ENCODE measurements around the gene TXLNG.

TXLNG gene

DNA sequence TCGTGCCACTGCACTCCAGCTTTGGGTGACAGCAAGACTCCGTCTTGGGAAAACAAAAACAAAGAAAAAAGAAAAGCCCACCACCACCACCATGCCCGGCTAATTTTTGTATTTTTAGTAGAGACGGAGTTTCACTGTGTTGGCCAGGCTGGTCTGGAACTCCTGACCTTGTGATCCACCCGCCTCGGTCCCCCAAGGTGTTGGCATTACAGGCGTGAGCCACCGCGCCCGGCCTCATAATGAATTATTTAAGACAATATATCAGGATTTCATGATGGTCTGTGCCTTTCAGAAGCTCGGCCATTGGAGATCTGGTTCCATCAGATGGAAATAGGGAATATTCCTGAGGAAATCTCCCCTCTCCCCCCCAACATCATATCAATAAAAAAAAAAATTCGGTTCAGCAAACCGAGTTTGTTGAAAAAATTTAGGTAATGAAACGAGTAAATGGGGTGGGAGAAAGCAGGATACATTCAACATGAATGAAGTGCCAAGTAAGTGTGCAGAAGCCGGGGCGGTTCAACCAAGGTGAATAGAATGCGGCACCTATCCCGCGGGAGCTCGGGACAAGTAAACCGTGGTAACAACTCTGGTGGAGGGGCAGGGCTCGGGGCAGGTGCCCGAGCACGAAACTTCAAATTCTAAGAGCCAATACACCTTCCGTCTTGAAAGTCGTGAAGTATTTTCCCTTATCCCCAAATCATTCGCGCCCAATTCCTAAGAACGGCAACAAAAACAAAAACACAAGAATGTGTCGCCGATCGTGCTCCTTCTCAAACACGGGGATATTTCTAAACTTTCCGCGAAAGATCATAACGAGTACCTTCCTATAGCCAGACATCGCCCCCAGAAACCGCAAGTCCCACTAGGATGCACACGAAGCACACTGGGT, 773 bp upstream of the TXLNG start:
- no peak for DNase-seq

DNA sequence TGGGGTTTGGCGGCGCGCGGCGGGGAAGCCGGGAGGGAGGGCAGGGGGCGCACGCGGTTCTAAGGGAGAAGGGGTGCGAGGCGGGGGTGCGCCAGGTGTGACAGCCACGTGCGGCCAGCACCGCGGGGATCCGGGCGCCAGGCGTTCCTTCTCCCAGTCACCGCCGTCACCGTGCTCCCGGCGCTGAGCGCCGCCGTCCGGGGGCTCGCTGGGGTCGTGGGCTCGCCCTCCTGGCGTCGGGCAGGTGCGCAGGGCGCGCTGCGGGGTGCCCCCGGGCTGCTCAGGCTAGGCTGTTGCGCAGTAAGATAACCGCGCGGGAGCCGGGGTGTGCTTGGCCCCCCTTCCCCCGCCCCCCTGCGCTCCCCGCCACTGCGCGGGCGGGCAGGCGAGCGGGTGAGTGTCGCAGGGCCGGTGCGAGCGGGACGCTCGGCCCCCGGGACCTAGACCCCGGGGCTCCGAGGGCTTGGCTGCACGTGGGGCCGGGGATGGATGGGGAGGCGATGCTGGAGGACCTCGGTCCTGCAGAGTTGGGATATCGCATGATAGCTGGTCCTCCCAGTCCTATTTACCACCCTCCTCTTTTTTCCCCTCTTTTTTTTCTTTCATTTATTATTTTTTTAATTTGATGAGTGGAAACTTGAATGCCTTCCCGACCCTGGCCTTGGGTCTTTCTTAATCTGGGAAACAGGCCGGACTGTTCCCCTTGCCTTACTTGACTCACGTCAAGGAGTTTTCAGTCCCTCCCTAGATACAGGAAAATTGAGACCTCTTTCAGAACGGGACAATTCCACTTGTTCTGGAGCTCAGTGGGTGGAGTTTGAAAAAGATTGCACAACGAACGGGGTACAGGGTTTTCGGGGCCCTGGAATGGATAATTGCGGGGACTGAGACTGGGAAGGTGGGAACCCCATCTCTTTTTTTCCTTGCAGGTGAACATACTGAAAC, 797 bp downstream of the TXLNG start:
- no peak for DNase-seq

DNA sequence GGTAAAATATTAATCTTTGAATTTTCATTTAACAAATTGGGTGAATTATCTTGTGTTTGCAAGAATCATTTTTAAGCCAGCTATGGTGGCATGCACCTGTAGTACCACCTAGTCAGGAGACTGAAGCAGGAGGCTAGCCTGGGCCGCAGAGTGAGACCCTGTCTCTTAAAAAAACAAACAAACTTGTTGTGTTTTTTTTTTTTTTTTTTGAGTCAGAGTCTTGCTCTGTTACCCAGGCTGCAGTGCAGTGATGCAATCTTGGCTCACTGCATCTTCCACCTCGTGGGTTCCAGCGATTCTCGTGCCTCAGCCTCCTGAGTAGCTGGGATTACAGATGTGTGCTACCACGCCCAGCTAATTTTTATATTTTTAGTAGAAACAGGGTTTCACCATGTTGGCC, 2.2 kb downstream of the TXLNG start:
- DNase-seq = no peak

DNA sequence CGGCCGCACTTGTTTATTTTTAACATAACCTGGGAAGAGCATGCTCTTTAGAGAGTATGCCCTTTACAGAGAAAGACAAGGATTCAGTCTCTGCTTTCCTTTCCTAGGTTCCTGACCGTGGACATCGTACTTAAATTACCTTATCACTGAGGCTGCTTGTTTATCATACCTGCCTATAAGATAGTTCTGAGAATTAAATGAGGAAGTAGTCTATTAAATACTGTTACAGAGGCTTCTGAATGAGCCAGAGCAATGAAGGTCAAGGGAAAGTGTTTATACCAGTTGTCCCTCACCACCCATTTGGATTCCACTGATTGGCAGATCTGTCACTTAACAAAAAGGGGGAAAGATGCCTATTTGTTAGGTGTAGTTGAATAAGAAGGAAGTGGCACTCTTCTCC, 10.0 kb downstream of the TXLNG start:
- no peak for DNase-seq

DNA sequence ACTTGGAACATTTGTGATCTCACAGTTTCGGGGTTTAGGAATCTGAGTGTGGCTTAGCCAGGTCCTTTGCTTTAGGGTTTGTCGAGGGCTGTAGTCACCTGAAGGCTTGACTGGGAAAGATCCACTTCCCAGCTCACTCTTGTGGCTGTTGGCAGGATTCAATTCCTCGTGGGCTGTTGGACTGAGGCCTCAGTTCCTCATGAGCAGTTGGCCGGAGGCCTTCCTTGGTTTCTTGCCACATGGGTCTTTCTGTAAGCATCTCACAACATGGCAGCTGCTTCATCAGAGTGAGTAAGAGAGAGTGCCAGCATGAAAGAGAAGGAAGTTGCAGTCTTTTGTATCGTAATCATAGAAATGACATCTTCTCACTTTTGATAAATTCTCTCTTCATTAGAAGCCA, 11.1 kb downstream of the TXLNG start:
- peak; percentile 17 for DNase-seq

DNA sequence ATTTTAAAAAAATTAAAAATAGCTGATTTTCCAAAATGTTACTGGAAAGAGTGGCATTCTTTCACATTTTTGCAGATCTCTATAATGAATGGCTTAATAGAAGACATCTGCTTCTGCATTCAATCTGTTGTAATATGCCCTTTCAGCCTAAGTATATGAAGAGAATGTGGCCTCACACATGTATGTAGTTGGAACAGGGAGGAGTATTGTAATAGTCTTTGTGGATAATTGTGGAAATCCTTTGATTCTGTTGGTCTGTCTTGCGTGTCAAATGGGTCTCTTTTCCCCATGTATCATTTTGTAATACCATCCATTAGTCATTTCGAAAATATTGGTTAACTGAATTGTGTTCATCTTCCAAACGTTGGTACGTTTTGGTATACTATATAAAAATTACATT, 11.6 kb downstream of the TXLNG start:
- DNase-seq = peak; percentile 35

DNA sequence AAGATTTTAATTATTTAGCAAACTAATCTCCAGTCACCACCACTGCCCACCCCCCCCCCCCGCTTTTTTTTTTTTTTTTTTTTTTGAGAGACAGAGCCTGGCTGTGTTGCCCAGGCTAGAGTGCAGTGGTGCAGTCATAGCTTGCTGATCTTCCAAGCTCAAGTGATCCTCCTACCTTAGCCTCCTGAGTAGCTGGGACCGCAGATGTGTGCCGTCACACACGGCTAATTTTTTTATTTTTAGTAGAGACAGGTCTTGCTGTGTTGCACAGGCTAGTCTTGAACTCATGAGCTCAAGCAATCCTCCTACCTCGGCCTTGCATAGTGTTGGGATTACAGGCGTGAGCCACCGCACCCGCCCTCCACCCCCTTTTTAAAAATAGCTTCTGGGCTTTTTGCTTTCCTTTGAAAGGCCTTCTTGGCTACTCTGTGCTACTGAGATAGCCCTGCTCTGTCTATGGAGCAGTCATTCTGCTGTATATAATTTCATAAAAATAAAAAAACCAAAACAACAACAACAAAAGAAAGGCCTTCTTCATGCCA, 18.7 kb downstream of the TXLNG start:
- DNase-seq = no peak

DNA sequence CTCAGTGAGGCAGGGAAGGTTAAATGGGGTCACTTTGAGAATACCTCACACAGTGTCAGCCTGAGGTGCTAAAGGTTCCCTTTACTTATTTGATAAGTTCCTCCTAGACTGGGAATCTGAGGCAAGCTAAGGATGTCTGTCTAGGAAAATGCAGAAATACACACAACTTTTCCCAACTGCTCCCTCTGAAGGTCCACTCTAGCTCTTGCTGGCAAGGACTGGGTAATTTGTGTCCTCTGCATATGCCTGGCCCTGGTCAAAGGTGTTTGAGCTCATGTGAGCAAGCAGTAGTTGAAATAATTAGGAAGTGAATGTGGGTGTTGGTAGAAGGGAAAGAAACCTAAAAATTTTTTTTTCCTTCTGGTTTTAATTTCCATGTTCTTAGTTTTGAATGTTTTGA, 21.3 kb downstream of the TXLNG start:
- no peak for DNase-seq

DNA sequence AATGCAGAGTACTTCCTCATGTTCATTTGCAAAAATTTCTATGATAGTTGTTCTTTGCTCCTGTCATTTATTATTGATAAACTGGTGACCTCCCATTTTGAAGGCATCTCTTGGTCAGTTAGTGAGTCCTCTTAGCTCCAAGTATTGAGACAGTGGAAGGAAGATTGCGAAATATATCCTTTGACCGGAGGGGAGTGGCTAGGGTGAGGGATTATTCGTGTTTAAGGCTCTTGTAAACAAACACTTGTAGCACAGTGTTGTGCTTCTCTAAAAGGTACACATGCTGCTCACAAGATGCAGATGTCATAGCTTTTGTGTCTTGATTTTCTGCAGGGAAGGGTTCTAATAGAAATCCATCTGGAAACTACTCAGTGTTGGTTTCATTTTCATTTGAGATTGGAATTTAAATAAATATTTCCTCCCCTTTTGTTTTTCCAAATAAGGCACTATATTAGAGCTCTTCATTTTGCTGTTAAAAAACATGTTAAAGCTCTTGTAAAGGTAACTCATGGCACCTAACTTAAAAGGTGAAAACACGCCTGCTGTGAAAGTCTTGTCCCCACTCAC, 21.8 kb downstream of the TXLNG start:
- DNase-seq = no peak

DNA sequence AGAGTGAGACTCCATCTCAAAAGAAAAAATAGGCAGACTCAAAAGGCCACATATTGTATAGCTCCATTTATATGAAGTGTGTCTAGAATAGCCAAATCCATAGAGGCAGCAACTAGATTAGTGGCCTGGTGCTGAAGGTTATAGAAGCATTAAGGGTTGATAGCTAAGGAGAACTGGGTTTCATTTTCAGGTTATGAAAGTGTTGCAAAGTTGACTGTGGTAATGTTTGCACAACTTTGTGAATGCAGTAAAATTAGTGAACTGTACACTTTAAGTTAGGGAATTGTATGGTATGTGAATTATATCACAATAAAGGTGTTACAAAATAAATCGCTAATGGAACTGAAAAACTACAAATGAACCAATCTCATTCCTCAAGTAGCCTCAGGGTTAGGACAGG, 28.3 kb downstream of the TXLNG start:
- no peak for DNase-seq

DNA sequence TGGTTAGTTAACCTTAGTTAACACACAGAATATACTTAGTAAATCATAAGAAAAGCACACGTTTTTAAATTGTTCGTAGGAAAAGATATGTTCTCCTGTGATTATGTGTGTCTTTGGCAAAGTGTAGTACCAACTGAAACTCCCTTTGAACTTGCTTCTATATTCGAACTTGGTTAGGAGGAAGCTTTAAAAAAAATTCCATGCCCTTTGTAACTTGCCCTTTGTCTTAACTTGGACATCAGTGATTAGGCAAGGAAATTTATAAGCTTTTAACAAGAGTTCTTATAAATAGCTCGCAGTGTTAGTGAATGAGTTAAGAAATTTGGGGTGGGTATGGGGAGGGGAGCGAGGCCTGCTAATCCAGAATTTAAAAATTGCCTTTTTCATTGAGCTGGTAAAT, 33.4 kb downstream of the TXLNG start:
- DNase-seq = no peak

DNA sequence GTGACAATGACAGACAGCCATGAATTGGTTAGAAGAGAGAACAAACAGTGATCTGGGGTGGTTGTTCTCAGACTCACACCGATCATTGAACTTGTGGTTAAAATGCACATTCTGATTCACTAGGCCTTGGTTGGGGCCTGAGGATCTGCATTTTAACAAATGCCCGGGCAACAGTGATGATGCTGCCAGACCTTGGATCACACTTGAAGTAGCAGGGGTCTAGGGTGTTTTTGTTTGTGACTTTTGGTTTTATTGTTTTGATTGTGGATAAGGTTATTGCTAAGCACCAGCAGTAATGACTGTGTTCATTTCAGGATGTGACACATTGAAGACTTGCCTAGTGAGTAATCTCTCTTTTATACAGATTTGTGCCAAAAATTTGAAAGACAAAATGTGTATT, 36.5 kb downstream of the TXLNG start:
- peak; percentile 67 for DNase-seq

DNA sequence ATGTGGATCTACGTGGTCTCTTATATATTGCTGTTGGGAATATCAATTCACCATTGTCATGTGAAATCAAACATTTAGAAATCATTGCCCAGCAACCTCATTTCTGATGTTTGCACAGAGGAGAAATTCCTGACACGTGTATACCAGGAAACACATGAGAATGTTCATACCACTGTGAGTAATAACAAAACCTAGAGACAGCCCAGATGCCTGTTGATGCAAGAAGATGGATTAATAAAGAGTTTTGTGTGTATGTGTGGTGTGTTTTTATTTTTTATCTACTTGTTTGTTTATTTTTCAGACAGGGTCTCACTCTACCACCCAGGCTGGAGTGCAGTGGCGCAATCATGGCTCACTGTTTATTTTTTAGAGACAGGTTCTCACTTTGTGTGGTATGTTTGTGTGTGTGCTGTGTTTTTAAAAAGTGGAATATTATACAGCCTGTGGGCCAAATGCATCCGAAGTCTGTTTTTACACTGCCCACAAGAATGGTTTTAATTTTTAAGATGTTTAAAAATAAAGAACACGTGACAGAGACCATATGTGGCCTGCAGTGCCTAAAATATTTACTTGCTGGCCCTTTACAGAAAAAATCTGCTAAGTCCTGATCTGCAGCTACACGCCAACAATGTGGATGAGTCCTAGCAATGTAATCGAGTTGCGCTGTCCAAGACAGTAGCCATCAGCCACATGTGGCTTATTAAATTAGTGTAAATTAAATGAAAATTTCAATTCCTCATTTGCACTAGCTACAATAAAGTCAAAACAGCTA, 39.2 kb downstream of the TXLNG start:
- peak; percentile 43 for DNase-seq

DNA sequence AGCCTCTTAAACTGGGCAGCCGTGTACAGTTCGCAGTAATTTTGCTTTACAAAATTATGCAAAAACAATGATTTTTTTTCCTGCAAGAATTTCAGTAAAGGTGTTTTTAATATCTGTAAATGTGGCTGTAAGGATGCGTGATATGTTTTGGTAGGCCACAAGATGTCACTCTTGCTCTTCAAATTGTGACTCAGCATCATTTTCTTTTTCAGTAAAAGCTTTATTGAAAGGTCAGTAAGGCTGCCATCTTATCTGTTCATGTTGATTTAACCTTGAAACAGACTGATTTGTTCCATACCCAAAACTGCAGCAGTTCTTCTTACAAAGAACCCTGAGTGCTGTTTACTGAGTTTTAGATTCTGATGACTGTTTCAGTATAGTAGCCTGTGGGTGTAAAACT, 39.9 kb downstream of the TXLNG start:
- DNase-seq = peak; percentile 42

DNA sequence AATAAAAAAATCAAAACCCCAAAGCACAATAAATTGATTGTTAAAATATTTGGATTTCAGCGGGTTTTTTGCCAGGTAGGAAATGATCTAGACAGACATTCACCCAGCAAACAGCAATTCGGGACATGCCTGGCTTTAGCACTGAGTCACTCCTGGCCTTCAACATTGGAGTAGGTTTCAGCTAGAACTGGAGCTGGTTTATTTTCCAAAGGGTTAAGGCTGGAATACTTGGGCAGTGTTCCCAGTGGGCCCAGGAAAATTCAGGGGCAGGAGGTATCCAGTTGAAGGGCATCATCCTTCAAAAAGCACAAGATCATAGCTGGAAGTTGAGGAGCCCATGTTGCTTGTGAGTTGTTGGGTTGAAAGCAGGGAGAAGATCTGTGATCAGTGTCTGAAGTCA, 41.0 kb downstream of the TXLNG start:
- peak; percentile 45 for DNase-seq

DNA sequence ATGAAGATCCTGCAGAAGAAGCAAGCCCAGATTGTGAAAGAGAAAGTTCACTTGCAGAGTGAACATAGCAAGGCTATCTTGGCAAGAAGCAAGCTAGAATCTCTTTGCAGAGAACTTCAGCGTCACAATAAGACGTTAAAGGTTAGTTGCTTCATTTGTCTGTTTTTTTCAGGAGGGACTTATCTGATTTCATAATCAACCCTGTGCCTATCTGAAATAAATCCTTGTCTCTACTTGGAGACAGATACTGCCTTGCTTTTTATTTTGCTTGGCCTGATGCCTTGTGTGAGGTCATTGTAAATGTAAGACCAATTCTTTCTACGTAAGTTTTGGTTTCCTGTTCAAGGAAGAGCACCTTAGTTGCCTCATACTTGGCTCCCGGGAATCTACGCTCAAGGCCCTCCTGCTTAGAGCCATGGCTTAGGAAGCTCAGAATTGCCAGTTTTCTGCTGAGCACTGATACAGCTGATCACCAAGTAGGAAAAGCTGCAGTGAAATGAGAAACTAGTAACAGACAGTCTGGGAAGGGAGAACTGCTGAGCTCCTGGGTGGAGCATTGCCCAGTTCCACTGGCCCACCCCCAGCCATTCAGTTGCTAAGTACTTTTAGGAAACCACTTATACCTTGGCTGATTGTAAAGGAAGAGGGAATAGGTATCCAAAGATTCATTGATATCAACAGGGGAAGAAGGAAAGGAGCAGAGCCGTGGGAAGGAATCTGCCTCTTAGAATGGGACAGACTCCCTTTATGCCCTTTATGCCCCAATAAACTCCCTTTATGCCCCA, 42.0 kb downstream of the TXLNG start:
- DNase-seq = peak; percentile 75

DNA sequence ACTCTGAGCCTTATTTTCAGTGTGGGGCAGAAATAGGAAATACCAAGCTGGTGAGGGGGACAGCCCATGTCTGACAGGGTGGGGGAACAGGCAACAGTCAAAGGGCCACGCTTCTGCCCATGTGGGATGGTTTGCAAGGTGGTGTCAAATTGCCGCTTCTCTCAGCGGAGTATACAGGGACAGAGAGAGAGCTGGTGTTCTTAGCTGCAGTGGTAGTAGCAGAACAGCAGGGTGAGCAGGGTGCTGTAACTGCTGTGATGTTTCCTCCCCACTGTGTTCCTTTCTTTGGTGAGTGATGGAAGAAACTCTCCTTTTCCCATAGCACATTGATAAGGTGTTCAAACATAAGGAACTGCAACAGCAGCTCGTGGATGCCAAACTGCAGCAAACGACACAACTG, 46.0 kb downstream of the TXLNG start:
- peak; percentile 27 for DNase-seq

DNA sequence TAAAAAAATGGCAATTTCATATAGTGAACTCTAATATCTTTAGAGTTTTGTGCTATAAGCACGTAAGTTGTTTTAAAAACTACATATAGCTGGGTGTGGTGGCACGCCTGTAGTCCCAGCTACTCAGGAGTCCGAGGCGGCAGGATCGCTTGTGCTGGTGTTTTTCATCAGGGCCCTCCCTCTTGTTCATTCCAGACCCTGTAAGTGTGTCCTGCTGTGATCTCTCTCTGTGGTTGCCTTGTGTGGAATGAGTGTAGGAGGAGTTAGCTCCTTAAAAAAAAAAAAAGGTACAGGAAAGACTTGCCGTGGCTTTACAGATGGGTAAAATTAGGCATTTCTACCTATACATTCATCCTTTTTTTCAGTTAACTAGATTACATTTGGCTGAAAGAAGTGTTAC, 48.5 kb downstream of the TXLNG start:
- peak; percentile 10 for DNase-seq

DNA sequence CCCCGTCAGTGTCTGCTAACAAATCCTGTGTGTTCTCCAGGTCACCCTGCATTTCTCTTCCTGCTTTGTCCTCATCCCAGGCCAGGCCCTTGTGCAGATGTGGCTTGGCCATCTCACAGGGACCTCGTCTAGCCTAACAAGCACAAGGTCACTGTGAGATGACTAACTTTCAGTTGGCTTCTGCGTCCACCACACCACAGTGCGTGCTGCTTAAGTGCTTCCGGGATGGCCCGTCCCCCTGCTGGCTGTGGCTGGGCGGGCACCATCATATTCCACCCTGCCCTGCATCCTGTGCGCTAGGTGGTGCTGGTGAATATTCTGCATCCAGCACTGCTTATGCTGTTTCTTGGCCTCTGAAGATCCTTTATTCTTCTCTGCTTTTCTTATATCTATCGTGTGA, 50.1 kb downstream of the TXLNG start:
- DNase-seq = peak; percentile 18

DNA sequence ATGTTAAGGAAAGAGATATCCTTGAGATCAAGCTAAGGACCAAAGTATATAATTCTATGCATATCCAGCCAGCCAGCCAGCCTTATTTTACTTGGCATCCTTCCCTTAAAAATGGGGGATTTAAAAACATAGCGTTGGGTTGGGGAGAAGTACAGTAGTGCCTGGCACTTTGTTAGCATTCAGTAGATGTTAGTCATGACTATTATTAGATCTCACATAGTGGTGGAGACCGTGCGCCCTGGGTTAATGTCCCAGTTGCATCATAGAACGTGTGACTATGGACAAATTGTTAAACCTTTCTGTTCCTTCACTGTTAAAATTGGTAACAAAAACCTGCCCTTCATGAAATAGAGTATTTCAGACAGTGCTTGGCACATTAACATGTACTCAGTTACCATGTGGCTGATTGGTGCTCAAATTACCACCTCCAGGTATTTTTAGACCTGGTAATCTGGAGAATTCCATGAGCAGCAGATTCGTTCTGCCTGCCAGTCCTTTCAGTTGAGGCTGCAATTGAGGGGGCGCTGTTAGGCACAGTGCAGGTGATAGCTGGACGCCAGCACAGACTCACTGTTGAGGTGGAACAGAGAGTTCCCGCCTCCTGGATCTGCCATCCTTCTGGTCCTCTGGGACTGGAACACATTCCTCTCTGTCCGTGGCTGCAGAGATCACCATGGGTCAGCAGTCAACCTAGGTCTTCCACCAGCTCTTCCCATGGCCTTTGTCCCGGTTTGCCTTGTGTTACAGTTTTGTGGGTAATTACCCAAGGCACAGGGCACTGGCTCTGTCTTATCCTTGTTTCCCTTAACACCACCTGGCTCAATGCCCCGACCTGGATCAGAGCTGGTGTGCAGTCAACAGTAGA, 52.2 kb downstream of the TXLNG start:
- peak; percentile 87 for DNase-seq
